GM18517 (cell line): ENCODE results near the gene STK4.

Experiments
- ATAC-seq: cut with Tn5 transposase; IDR thresholded peaks from one replicate; pipeline ENCODE4 v1.9.1; 2021; ENCODE audit warnings: mild to moderate bottlenecking, moderate library complexity; ENCODE audit not compliant: unreplicated experiment

STK4 gene

DNA sequence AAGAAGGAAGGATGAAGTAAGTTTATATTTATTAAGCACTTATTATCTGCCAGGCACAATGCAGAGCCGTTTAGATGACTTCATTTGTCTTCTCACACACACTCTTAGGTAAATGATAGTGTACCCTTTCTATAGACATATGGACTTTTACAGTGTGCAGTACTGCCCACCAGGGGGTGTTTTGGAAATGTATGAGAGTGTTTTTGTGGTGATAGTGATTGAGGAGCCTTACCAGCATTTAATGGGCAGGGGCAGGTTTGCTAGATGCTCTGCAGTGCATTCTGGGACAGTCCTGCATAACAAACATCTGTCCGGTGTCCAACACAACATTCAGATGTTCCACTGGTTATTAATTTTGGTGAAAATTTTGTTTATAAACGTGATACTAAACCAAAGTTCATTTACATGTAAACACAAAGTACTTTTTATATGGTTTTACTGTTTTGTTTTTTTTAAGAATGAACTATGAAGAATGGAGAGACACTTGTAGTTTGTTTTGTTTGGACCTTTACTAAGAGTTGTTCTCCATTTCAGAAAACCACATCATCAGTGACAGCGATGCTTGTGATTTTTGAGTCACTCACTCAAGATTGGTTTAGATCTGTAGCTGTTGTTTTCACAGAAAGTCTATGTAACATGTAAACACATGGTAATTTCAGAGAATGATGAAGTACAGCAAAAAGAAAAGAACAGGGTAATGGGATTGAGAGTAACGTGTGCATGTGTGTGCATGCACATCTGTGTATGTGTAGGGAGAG is 114.7 kb downstream of the STK4 start:
- no peak for ATAC-seq

GRCh38 chr20:45082468-45082867 is 116.2 kb downstream of the STK4 start:
- no peak for ATAC-seq

DNA sequence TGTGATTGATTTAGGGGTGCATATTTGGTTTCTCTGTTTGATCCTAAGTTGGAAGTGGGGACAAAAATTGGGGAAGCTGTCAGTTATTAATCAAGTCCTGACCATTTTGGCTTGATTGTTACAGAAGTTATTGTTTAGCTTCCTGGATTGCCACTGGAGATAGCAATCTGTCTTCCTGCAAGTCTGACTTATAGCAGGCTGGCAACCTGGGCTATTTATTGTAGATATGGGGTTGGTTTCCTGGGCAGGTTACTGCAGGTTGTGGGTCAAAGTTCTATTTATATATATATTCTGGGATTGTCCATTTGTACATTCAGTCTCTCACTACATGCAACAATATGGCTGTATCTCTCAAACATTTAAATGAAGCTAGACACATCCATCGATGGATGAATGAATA is 116.8 kb downstream of the STK4 start:
- no peak for ATAC-seq

DNA sequence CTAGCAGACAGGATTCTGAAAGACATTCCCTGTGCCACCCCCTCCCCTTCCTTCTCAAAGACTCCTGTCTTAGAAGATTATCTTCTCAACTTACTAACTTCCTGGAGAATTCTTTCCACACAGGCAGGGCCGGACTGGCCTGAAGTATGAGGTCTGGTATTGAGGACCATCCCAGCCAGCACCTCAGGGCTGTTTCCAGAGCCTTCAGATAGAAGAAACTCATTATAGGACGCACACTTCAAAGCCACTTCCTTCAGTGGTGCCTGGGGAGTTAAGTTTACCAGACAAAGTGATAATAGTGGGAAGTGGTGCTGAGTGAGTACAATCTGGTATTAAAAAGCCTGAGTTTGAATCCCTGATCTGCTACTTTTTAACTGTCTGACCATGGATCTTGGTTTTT is 119.0 kb downstream of the STK4 start:
- no peak for ATAC-seq

DNA sequence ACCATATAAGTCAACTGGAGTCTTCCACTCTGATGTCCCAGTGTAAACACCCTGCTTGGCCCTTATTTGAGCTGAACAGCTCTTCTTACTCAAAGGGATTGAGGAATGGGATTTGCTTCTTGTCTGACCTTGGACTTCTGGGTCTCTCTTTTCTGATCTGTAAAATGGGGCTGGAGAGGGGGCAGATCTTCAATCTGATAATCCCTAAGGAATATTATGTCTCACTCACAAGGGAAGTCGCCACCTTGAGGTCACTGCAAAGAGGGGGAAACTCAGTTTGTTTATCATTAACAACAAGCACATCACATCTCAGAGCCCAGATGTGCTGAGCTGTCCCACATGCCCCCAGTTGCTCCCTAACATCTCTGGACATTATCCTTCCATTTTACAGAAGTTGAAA is 119.6 kb downstream of the STK4 start:
- no peak for ATAC-seq

DNA sequence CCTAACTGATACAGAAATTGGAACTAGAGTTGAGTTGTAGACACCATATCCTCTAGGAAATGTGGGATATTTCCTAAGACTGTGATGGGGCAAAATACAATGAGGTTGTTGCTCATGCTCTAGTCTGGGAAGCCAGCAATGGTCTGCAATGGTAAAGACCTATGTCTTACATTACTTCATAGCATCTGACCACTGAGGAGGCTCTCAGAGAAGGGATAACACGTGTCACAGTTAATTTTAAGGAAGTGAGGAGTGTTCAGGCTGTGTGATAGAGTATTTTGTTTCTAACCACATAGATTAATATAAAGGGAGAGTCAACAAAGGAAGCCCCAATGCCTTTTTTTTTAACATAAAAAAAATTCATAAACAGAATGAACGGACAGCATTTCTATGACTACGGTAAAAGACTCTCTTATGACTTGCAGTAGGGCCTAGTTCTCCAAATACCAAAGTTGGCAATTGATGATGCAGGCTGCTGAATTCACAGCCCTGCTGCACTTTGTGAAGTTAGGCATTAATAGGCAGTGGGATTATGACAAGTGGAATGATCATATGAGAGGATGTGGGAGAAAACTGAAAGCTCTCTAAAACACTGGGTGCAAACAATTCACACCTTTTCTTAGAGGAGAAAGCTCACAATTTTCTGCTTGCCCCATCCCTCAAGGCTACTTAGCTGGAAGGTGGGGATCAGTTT is 120.9 kb downstream of the STK4 start:
- no peak for ATAC-seq

DNA sequence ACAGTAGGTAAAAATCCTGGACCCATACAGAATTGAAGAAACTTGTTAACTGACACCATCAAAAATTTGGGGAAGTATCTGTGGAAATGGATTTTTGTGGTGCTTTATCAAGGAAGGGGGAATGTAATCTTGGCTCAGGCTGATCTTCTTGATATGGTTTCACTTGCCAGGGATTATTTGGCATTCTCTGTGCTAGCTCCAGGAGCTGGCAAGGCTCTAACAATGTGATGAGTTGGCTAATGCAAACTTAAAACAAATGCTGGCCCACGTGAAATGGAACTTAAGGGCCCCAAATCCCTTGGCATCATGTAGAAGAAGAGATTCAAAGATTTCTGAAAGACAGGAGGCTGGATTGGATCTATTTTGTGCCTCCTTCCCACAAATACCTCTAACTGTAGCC is 121.5 kb downstream of the STK4 start:
- ATAC-seq: no peak

GRCh38 chr20:45088247-45088646 is 121.9 kb downstream of the STK4 start:
- no peak for ATAC-seq

- ATAC-seq: no peak
These were observed 124.2 kb downstream of the STK4 start for GRCh38 chr20:45090481-45090880.

DNA sequence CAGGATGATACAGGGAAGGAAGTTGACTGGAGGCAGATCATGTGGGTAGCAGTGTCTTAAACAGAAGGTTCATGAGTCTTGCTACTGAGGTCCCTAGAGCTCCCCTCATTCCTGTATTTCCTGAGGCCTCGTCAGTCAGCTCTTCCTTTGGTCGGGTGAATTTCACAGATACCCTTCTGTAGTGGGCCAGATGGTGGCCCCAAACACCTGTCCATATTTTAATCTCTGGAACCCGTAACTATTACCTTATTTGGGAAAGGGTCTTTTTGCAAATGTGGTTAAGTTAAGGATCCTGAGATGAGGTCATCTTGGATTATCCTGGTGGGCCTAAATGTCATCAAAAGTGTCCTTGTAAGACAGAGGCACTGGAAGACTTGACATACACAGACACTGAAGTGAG is 125.1 kb downstream of the STK4 start:
- no peak for ATAC-seq

- no peak for ATAC-seq
These were observed 126.6 kb downstream of the STK4 start for GRCh38 chr20:45092898-45093297.

DNA sequence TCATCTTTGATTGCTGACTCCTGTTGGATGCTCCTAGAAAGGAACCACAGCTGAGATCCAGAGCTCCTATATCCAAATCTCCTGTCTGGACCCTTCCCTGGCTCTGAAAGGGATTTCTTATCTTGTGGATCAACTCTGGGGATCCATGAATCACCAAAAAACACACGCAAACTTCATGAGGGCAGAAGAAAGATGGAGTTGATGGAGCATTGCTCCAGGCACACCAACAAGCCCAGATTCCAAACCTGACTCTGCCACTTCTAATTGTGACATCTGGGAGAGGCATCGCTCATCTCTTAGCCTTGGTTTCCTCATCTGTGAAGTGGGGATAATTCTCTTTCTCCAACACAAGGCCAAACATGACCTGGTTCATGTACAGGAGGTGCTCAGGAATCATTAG is 127.9 kb downstream of the STK4 start:
- no peak for ATAC-seq

GRCh38 chr20:45094864-45095574 is 128.7 kb downstream of the STK4 start:
- ATAC-seq: no peak

GRCh38 chr20:45095805-45096238 is 129.5 kb downstream of the STK4 start:
- ATAC-seq: no peak

GRCh38 chr20:45096781-45097180 is 130.5 kb downstream of the STK4 start:
- ATAC-seq: no peak

DNA sequence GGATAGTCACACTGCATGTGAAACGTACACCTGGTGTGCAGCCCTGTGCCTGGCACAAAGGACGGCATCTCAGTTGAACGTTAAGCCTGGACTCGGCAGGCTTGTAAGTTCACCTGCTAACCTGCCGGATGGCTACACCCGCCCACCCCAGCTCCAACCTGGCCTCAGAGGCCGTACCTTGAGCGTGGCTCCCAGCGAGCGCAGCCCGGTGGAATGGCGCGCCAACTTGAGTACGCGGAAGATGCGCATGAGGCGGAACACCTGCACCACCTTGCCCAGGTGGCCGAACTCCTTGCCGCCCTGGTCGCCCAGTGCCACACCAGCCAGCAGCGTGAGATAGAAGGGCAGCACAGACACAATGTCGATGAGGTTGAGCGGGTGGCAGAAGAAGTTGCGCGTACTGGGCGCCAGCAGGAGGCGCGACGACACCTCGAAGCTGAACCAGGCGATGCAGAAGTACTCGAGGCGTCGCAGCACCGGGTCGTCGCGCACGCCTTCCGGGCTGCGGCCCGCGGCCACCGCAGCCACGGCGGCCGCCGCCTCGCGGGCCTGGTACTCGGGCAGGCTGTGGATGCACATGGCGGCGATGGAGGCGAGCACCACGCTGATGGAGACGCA is 131.3 kb downstream of the STK4 start:
- no peak for ATAC-seq

GRCh38 chr20:45098103-45098773 is 131.9 kb downstream of the STK4 start:
- ATAC-seq: no peak

DNA sequence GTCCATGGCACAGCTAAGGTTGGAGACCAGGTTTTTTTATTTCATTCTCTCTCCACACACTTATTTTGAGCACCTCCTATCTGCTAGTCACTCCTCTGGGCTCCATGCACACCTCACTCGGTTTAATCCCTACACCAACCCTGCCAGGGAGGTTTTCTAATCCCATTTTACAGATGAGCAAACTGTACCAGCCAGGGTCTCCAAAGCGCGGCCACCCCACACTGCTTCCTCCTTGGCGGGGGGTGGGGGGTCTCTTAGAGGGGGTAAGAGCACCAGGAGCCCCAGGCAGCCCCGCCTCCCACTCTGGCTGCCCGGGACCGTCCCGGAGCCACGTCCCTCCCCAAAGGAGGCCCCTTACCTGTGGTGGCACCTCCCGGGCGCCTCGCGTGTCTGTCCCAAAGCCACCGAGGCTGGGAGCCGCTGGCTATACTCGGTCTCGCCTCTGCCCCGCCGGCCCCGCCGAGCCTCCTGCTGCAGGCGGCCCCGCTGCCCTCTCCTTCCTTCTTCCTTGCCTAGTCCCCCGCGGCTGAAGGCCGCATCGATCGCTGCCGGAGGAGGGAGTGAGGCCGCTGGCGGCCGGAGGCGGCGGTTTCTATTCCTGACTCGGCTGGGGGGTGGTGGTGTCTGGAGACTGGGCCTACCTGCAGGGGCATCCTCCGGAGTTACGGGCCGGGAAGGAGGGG is 134.4 kb downstream of the STK4 start, which contains the start of gene KCNS1:
Gene KCNS1, minus strand, starts transcription at position 565 of the 683 bp plus-strand sequence. CDS start 1,891 bp downstream, outside the sequence.
- no peak for ATAC-seq

DNA sequence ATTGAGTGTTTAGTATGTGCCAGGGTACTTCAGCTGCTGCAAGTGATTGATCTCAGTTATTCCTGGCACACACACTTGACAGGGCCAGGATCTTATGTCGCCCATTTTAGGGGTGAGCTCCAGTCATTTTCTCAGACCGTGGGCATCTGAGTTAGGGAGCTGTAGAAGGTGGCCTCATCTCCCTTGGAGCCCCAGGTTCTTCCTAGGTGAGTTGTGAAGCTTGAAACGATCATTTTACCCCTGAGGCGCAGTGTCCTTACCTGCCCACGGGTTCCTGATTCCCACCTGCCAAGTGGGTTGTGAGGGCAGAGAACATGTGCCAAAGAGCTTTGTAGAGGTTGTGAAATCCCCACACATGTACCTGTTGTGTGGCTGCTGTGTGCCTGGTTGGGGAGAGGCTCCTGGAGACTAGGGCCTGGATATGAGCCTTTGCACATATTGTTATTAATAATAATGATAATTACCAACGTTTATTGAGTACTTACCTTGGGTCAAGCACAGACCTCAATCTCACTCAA is 135.1 kb downstream of the STK4 start:
- no peak for ATAC-seq

GRCh38 chr20:45103072-45103471 is 136.8 kb downstream of the STK4 start:
- ATAC-seq: no peak
